ENCODE data around the gene PTPN14. TPM values are rescaled to one million over a fixed set of nuclear protein-coding genes. Genes with fewer than 3 reads are reported as not detected.

Gene PTPN14
- total RNA-seq, 1 donor from 2014 or later, result 25.1 TPM

DNA sequence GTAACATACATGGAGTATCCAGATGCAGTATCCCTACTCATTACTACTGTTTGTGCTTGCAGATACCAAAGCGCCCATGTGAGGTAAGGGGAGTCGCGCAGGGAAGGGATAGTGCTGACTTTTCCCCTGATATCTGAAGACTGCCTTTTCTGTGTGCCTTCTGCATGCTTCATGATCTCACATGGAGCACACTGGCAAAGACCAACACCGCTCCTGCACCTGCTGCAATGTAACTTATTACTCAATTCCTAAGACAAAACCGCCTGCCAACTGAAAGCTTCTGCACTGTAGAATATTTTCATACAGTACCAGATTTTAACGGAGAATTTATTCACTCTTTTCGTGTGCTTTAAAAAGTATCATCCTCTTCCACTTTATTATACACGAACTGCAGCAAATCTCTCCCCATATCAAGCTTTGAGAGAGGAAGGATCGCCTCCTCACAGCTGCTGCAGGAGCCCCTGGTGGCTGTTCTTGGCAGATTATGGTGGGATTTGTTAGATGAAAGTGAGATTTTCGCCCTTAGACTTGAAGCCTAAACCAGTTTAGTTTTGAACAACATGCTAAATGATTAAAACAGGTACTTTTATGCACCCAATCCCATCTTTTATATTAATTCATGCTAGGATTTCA is 99.1 kb downstream of the PTPN14 start:
- DNase-seq (no peak), ATAC-seq (ENCODE audit: poor library complexity) (no peak)
- intact Hi-C loops (cut with DNase I), result no loop called here

- intact Hi-C loops (cut with DNase I), result no loop called here
- no peak for DNase-seq
- no peak for ATAC-seq (ENCODE audit: poor library complexity)
These were observed 99.8 kb downstream of the PTPN14 start for GRCh38 chr1:214451596-214451995.

GRCh38 chr1:214449371-214449770 is 102.0 kb downstream of the PTPN14 start:
- intact Hi-C loops (cut with DNase I), result no loop called here
- DNase-seq (no peak), ATAC-seq (ENCODE audit: poor library complexity) (no peak)

DNA sequence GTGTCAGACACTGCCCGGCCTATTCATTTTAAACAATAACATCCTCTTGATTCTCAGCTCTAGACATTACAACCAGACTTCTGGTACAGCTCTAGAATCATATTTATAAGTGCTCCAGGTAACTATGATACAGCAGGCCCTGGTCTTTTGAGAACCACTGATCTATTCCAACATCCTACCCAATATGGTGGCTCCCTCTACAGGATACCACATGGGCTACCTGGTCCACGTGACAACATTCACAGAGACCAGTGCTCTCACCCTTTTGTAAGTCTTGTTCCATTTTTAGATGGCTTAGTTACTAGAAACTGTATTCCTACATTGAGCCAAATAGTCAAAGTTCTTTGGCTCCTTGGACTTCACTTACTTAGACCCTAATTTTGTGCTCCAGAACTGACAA is 102.9 kb downstream of the PTPN14 start:
- intact Hi-C loops (cut with DNase I), result no loop called here
- ATAC-seq (ENCODE audit: poor library complexity), result no peak

DNA sequence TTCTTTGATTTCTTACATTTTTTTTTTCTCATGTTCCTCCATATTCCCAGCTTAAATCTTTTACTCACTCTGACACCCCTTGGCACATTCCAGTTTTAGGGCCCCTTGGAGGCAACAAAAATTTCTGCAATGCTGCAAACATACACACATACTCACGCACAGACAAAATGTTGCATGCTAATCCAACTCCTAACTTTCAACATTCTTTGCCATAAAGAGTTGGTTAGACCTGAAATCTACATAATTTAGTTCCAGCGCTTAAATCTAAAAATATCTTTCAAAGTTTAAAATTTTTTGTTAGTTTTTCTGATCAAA is 103.9 kb downstream of the PTPN14 start:
- intact Hi-C loops (cut with DNase I), result no loop called here
- DNase-seq (no peak), ATAC-seq (ENCODE audit: poor library complexity) (no peak)

More for the DNA sequence above, 102.9 kb downstream of the PTPN14 start:
- DNase-seq, result no peak

GRCh38 chr1:214446772-214447556 is 104.4 kb downstream of the PTPN14 start:
- DNase-seq (no peak), ATAC-seq (ENCODE audit: poor library complexity) (no peak)
- intact Hi-C loops (cut with DNase I), result no loop called here

DNA sequence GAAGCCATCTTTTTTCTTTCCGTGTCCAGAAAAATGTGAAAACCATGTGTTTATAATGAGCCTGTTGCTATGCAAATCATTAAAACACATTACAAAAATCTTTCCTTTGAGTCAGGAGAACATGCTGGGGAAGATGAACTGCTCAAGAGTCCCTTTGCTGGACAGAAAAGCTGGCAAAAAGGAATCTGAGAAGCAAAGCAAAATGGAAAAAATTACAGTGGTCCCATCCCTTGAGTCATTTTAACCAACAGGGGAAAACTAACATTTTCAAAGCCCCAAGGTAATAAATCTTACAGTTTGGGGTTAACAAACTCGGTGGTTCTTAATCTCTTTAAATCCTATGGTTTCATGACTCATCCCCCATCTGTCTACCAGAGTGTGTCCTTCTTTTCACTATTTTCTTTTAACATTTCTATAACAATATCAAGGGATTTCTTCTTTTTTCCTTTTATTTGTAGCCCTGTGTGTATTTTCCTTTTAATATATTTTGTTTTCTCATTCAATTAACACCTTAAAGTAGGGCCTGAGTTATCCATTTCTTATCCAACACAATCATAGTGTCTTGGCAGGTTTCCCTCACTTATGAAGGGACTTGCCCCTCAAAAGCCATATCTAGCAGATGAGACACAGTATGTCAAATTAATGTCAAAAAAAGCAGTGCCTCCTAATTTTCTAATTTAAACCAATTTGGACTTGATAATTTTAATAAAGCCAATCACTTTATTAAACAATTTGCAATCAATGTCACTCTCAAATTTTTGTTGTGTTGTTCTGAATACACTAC is 105.4 kb downstream of the PTPN14 start:
- intact Hi-C loops (cut with DNase I), result no loop called here
- DNase-seq, result no peak
- no peak for ATAC-seq (ENCODE audit: poor library complexity)

DNA sequence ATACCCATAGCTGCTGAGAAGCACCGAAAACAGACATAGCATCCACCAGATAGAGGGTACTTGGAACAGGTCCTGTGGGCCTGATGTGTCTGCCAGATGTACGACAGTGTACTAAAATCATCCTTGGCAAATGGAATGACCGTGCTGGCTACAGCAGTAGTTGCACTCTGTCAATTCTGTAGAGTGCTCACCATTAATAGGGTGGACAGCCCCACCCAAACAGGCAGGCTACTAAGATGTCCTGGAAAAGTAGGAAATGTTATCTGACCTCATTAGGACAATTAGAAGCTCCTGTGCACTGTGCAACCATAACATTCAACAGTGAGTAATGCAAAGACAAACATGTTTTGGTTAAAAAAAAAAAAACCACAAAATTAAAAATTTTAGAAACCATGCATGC is 106.2 kb downstream of the PTPN14 start:
- intact Hi-C loops (cut with DNase I), result no loop called here
- ATAC-seq (ENCODE audit: poor library complexity), result no peak
- DNase-seq, result no peak

DNA sequence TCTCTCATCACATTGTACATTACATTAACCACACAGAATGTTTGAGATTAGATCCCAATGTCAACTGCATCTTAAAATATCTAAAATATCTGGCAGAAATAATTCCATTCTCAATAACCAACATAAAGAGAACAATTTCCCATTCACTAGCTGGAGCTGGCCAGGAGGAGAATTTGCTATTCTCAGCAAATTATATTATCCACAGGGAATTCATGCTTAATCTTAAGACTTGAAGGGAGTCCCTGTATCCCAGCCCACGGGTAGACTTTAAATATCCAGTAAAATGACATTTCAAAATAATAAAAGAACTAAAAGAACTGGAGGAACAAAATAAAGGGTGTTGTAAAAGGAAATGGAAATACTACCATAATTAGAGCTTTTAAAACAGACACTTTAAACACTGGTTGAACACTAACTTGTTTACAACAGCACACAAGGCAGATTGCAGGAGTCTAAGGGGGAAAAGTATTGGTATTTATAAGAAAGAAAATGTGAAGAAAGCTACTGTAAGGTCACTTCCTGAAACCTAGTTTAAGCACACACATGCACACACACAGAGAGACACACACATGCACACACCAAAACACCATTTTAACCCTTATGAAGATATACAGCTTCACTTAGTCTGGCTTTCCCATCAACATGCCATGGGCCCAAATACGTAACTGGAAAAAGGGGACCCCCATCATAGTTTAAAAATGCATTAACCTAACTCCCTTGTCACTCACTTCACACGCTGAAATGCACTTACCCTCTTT is 107.0 kb downstream of the PTPN14 start:
- intact Hi-C loops (cut with DNase I), result no loop called here
- ATAC-seq (ENCODE audit: poor library complexity) (no peak), DNase-seq (no peak)

DNA sequence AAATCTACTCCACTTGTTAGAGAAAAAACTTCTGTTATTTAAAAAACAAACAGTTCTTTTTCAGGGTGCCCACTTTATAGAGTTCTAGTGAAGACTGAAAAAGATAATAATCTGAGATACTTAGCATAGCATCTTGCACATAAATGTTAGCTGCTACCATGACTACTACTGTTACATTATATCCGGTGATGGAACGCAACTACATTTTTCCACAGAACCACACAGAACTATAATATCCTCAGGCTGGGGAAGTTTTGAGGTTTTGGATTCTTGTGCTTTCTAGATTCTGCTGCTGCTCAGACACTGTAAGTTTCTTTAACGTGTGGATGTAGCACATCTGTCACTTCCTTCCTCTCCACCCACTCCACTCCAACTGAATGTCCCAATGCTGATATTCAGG is 110.3 kb downstream of the PTPN14 start:
- DNase-seq, result no peak
- intact Hi-C loops (cut with DNase I), result no loop called here
- no peak for ATAC-seq (ENCODE audit: poor library complexity)

DNA sequence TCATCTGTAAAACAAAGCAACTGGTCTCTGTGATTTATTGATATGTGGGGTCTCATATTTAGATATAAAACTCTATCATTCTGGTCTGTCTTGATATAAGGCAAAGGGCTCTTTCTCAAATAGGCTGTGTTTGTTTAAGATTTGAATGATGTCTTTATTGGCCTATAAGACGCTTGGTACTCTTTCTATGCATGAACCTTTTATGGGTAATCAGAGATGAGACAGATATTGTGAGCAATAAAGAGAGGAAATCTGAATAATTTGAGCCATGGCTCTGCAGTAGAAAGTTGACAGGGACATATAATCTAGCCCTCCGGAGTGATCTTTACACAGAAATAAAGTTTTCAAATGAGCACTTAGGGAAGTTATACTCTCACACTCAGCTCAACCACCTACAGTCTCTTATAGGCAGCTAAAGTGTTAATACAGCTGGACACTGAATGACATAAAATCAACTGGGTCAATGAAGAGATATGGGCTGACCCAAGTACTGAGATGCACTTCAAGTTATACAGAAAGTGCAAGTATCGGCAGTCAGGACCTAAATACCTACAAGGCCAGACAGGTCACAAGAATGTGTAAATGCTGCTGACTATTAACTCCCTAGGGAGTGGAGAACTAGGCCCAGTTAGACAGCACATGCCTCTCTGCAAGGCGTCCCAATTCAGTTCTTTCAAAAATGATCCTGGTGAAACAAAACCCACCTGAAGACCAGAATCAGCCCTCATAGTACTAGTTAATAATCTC is 111.0 kb downstream of the PTPN14 start:
- DNase-seq (no peak), ATAC-seq (ENCODE audit: poor library complexity) (no peak)
- intact Hi-C loops (cut with DNase I), result no loop called here

GRCh38 chr1:214439352-214440119 is 111.9 kb downstream of the PTPN14 start:
- ATAC-seq (ENCODE audit: poor library complexity) (peak; percentile 83), DNase-seq (no peak)
- intact Hi-C loops (cut with DNase I), result no loop called here

- intact Hi-C loops (cut with DNase I), result no loop called here
- no peak for DNase-seq
- ATAC-seq (ENCODE audit: poor library complexity), result no peak
These were observed 112.9 kb downstream of the PTPN14 start for GRCh38 chr1:214438530-214438929.

GRCh38 chr1:214438075-214438474 is 113.3 kb downstream of the PTPN14 start:
- no peak for DNase-seq
- peak; percentile 41 for ATAC-seq (ENCODE audit: poor library complexity)
- intact Hi-C loops (cut with DNase I), result no loop called here

DNA sequence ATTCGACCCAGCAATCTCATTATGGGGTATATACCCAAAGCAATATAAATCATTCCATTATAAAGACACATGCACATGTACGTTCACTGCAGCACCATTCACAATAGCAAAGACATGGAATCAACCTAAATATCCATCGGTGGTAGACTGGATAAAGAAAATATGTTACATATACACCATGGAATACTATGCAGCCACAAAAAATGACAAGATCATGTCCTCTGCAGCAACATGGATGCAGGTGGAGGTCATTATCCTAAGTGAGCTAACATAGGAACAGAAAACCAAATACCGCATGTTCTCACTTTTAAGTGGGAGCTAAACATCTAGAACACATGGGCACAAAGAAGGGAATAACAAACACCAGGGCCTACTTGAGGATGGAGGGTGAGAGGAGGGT is 115.5 kb downstream of the PTPN14 start:
- ATAC-seq (ENCODE audit: poor library complexity) (no peak), DNase-seq (no peak)
- intact Hi-C loops (cut with DNase I), result no loop called here

- ATAC-seq (ENCODE audit: poor library complexity) (no peak), DNase-seq (no peak)
- intact Hi-C loops (cut with DNase I), result no loop called here
These were observed 119.2 kb downstream of the PTPN14 start for GRCh38 chr1:214432245-214432644.

GRCh38 chr1:214429951-214430770 is 121.2 kb downstream of the PTPN14 start:
- ATAC-seq (ENCODE audit: poor library complexity) (no peak), DNase-seq (no peak)
- intact Hi-C loops (cut with DNase I), result no loop called here
